Measurements from ENCODE around the gene HDHD5.

GRCh38 chr22:17137861-17138425 lies 21.1 kb downstream of the HDHD5 start:
- TF ChIP-seq CTCF (IDR thresholded peaks at IDR 0.05), result no peak
- TF ChIP-seq POLR2A (IDR thresholded peaks at IDR 0.05), result no peak

Data from right lobe of liver (tissue), 4 donors.